GM19324 (cell line): Measurements from ENCODE around the gene NEDD4L.

Experiments
- ATAC-seq: cut with Tn5 transposase; IDR thresholded peaks from one replicate; pipeline ENCODE4 v1.9.1; 2021; ENCODE audit warnings: mild to moderate bottlenecking, moderate library complexity; ENCODE audit not compliant: unreplicated experiment, low FRiP score

The NEDD4L gene

GRCh38 chr18:58051765-58052460, 7.9 kb downstream of the NEDD4L start:
- ATAC-seq = no peak

GRCh38 chr18:58052960-58053359, 8.9 kb downstream of the NEDD4L start:
- no peak for ATAC-seq

- no peak for ATAC-seq
Measured at GRCh38 chr18:58054041-58054781, 10.2 kb downstream of the NEDD4L start.

GRCh38 chr18:58055890-58056558, 12.0 kb downstream of the NEDD4L start:
- no peak for ATAC-seq

- ATAC-seq = no peak
Measured at GRCh38 chr18:58056852-58057251, 12.8 kb downstream of the NEDD4L start.

- no peak for ATAC-seq
Measured at GRCh38 chr18:58057291-58057965, 13.4 kb downstream of the NEDD4L start.

GRCh38 chr18:58058720-58059119, 14.7 kb downstream of the NEDD4L start:
- ATAC-seq = no peak

GRCh38 chr18:58060254-58060653, 16.2 kb downstream of the NEDD4L start:
- no peak for ATAC-seq

GRCh38 chr18:58061349-58061748, 17.3 kb downstream of the NEDD4L start:
- no peak for ATAC-seq

- ATAC-seq = no peak
Measured at GRCh38 chr18:58064406-58064998, 20.5 kb downstream of the NEDD4L start.

GRCh38 chr18:58065956-58066355, 21.9 kb downstream of the NEDD4L start:
- ATAC-seq = no peak

- no peak for ATAC-seq
Measured at GRCh38 chr18:58067601-58068000, 23.6 kb downstream of the NEDD4L start.

GRCh38 chr18:58069099-58069498, 25.1 kb downstream of the NEDD4L start:
- no peak for ATAC-seq

- no peak for ATAC-seq
Measured at GRCh38 chr18:58069721-58070292, 25.8 kb downstream of the NEDD4L start.

GRCh38 chr18:58076052-58076451, 32.0 kb downstream of the NEDD4L start:
- ATAC-seq = no peak

- no peak for ATAC-seq
Measured at GRCh38 chr18:58077329-58077728, 33.3 kb downstream of the NEDD4L start.

GRCh38 chr18:58078889-58079573, 35.0 kb downstream of the NEDD4L start:
- no peak for ATAC-seq

- ATAC-seq = no peak
Measured at GRCh38 chr18:58080451-58080850, 36.4 kb downstream of the NEDD4L start.

GRCh38 chr18:58087928-58088690, 44.1 kb downstream of the NEDD4L start:
- ATAC-seq = no peak
